K562 (cell line): Measurements from ENCODE around the gene SMARCA4. TPM values are rescaled to one million over a fixed set of nuclear protein-coding genes. Genes with fewer than 3 reads are reported as not detected.

Experiments used
- DEAF1 ChIP-seq: fragments of 450-650 bp; formaldehyde crosslinking; IDR thresholded peaks from 2 replicates; pipeline ENCODE4 v1.4.0; 2020; ENCODE audit warnings: mild to moderate bottlenecking, moderate library complexity
- DIDO1 ChIP-seq: fragments of 450-650 bp; IDR thresholded peaks from 2 replicates; pipeline ENCODE4 v1.6.1; 2016; ENCODE audit warnings: low read depth, missing biosample characterization, missing genetic modification characterization
- ELK1 ChIP-seq: sonication (generic); formaldehyde crosslinking; IDR thresholded peaks from 2 replicates; pipeline ENCODE4 v1.8.1; 2022; ENCODE audit warnings: missing genetic modification reagents
- ETS2 ChIP-seq: IDR thresholded peaks from 2 replicates; pipeline ENCODE4 v1.6.1; 2016; ENCODE audit warnings: borderline replicate concordance, missing genetic modification characterization, mild to moderate bottlenecking, moderate library complexity, missing compliant biosample characterization; ENCODE audit not compliant: poor library complexity, severe bottlenecking
- GTF2B ChIP-seq: IDR thresholded peaks from 2 replicates; pipeline ENCODE4 v1.6.1; 2011; ENCODE audit not compliant: insufficient read length; ENCODE audit errors: extremely low read depth
- HNRNPUL1 ChIP-seq: fragments of 200-400 bp; formaldehyde crosslinking; IDR thresholded peaks from 2 replicates; pipeline ENCODE4 v1.6.1; 2017; ENCODE audit warnings: low read length
- HOXB6 ChIP-seq: fragments of 250-450 bp; sonication (Bioruptor Pico); IDR thresholded peaks from 2 replicates; pipeline ENCODE4 v1.5.1; 2022; ENCODE audit warnings: mild to moderate bottlenecking, borderline replicate concordance
- KLF6 ChIP-seq: fragments of 250-450 bp; sonication (Bioruptor Pico); IDR thresholded peaks from 2 replicates; pipeline ENCODE4 v1.4.0; 2020; ENCODE audit warnings: mild to moderate bottlenecking, moderate library complexity, borderline replicate concordance
- LEF1 ChIP-seq: fragments of 450-650 bp; IDR thresholded peaks from 2 replicates; pipeline ENCODE4 v1.6.1; 2016; ENCODE audit warnings: mild to moderate bottlenecking
- MCM5 ChIP-seq: fragments of 450-650 bp; IDR thresholded peaks from 2 replicates; pipeline ENCODE4 v1.6.1; 2016; ENCODE audit warnings: low read depth
- MIER1 ChIP-seq: fragments of 450-650 bp; IDR thresholded peaks from 2 replicates; pipeline ENCODE4 v1.6.1; 2016; ENCODE audit warnings: antibody characterized with exemption, mild to moderate bottlenecking, low read depth
- NONO ChIP-seq, 2 experiments: fragments of 200-400 bp in 1 of 2; fragments of 450-650 bp in 1 of 2; formaldehyde crosslinking in 1 of 2; IDR thresholded peaks; 2 replicates each; pipeline ENCODE4 v1.6.1; 2017; ENCODE audit warnings: low read depth in 2 of 2, mild to moderate bottlenecking in 2 of 2, moderate library complexity in 2 of 2, low read length in 1 of 2
- U2AF2 ChIP-seq: fragments of 200-400 bp; formaldehyde crosslinking; optimal IDR thresholded peaks from 2 replicates; pipeline ENCODE3; 2017; ENCODE audit warnings: low read depth, mild to moderate bottlenecking, low read length
- XRCC4 ChIP-seq: IDR thresholded peaks from one replicate; pipeline ENCODE4 v1.6.1; 2011; ENCODE audit not compliant: insufficient read depth, insufficient read length; ENCODE audit errors: extremely low read depth
- ZBTB33 ChIP-seq: sonication (generic); formaldehyde crosslinking; IDR thresholded peaks from 2 replicates; pipeline ENCODE4 v1.8.1; 2023; ENCODE audit warnings: mild to moderate bottlenecking, missing genetic modification reagents
- ZC3H11A ChIP-seq: IDR thresholded peaks from 2 replicates; pipeline ENCODE4 v1.6.1; 2012; ENCODE audit warnings: low read depth, low read length, improper control_type of control experiment
- ZHX1 ChIP-seq: fragments of 150-350 bp; conservative IDR thresholded peaks from 2 replicates; pipeline ENCODE4 v1.6.1; 2014; ENCODE audit warnings: low read length
- ZNF586 ChIP-seq: fragments of 450-650 bp; formaldehyde crosslinking; conservative IDR thresholded peaks from 2 replicates; pipeline ENCODE4 v1.4.0; 2020; ENCODE audit warnings: mild to moderate bottlenecking, moderate library complexity
- ZNF644 ChIP-seq: fragments of 200-800 bp; sonication (Bioruptor generic); IDR thresholded peaks from 2 replicates; pipeline ENCODE4 v1.6.1; 2016; ENCODE audit warnings: low read depth, missing genetic modification characterization, missing compliant biosample characterization
- ZNF77 ChIP-seq: fragments of 250-450 bp; sonication (Bioruptor Pico); IDR thresholded peaks from 2 replicates; pipeline ENCODE4 v1.5.0; 2020
- polyA plus RNA-seq, 8 experiments: library from polyadenylated mRNA; depleted of rRNA in 4 of 8; stranded (reverse) in 5 of 8; unstranded in 3 of 8; fragments of >200 nt; fragmentation: Nextera tagmentation in 2 of 8; fragmentation: Illumina TruSeq in 1 of 8; extraction: Ambion mirVana in 2 of 8; extraction: Trizol in 1 of 8; gene quantifications; 2 replicates each; pipeline versions ENCODE4 v1.2.1 to v1.2.3, GENCODE V29; 2011 to 2014; ENCODE audit warnings: inconsistent platforms in 1 of 8, missing spikeins in 1 of 8
- total RNA-seq, 7 experiments: library from RNA; depleted of rRNA in 6 of 7; stranded (reverse); fragments of >200 nt in 6 of 7; fragmentation: Illumina TruSeq in 2 of 7; extraction: Trizol in 2 of 7; gene quantifications; 2 replicates each; pipeline versions ENCODE4 v1.2.1 to v1.2.3, GENCODE V29; 2011 to 2021; ENCODE audit warnings: low replicate concordance in 1 of 7

SMARCA4 gene
- total and polyA plus RNA-seq, 9 of the 15 experiments (the other 6 are each of a cell fraction or from before 2014, with no cell fraction given), result 19.3 to 207 (median 52.1) TPM

GRCh38 chr19:11090264-11090996 is 129.6 kb downstream of the SMARCA4 start (continued):
- TF ChIP-seq HOXB6 (CRISPR knock-in tag), result no peak
- no peak for TF ChIP-seq DEAF1 (CRISPR knock-in tag)
- TF ChIP-seq XRCC4, result no peak
- TF ChIP-seq MCM5, result no peak
- TF ChIP-seq ZHX1, result no peak
- no peak for TF ChIP-seq DIDO1
- TF ChIP-seq ZNF644, result no peak; the same call in 1 of the 2 replicates
- TF ChIP-seq GTF2B, result no peak
- TF ChIP-seq U2AF2, result no peak
- TF ChIP-seq ZBTB33 (CRISPR knock-in tag), result no peak
- no peak for TF ChIP-seq ELK1 (CRISPR knock-in tag)
- peak; percentile 67; the same call in 1 of the 2 replicates for TF ChIP-seq KLF6 (CRISPR knock-in tag)
- no peak for TF ChIP-seq NONO (IDR thresholded peaks at IDR 0.05; ENCODE audit: low read depth in 2 of 2, low read length in 1 of 2)
- no peak for TF ChIP-seq HNRNPUL1
- TF ChIP-seq ZNF77, result no peak
- no peak for TF ChIP-seq LEF1
- no peak for TF ChIP-seq ZC3H11A
- TF ChIP-seq MIER1, result no peak
- TF ChIP-seq ETS2 (tag), result no peak
- TF ChIP-seq ZNF586, result no peak
